ENCODE measurements around the gene PLEKHA7. TPM values are rescaled to one million over a fixed set of nuclear protein-coding genes. Genes with fewer than 3 reads are reported as not detected.

The PLEKHA7 gene
- total and polyA plus RNA-seq, 2 of the 8 experiments (the other 6 are each of a cell fraction or from before 2014, with no cell fraction given), result 11.4 to 25.6 TPM

- no peak for TF ChIP-seq EGR1 (IDR thresholded peaks at IDR 0.05; ENCODE audit: borderline replicate concordance, low read depth, low read length)
- no peak for TF ChIP-seq SIRT6 (IDR thresholded peaks at IDR 0.05; ENCODE audit: low read length)
- no peak for TF ChIP-seq GTF2F1 (IDR thresholded peaks at IDR 0.05; ENCODE audit: borderline replicate concordance, low read depth, low read length)
- TF ChIP-seq CTCF (IDR thresholded peaks at IDR 0.05; ENCODE audit: control extremely low read depth in 1 of 3, insufficient read depth in 1 of 3, low read depth in 1 of 3, low read length in 3 of 3), result no peak
- TF ChIP-seq RAD21 (IDR thresholded peaks at IDR 0.05 in 1 of 2, conservative IDR thresholded peaks at IDR 0.05 in 1 of 2; ENCODE audit: low read depth in 2 of 2, low read length in 2 of 2), result no peak
- no peak for TF ChIP-seq TCF12 (IDR thresholded peaks at IDR 0.05; ENCODE audit: low read depth, low read length)
Observed at GRCh38 chr11:16942911-16943310, 71.3 kb downstream of the PLEKHA7 start (continued).
